ENCODE measurements around the gene ABCA1. TPM values are rescaled to one million over a fixed set of nuclear protein-coding genes. Genes with fewer than 3 reads are reported as not detected.
"Not testable (repeated sequence)": the region's sequence is repeated elsewhere in the genome, so short reads cannot be mapped to it uniquely, and the experiment has no call there.

The ABCA1 gene
- total RNA-seq, 2 experiments from 2014 or later, result 4.5 to 5.2 TPM

DNA sequence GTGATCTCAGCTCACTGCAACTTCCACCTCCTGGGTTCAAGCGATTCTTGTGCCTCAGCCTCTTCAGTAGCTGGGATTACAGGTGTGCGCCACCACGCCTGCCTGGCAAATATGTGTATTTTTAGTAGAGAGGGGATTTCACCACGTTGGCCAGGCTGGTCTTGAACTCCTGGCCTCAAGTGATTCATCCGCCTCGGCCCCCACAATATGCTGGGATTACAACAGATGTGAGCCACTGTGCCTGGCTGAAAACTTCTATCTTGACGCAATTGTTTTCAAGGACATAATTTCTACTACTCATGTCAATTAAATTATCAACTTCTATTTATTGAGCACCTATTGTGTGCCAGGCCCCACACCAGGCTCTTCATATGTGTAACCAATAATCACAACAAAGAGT, 72.7 kb downstream of the ABCA1 start:
- H3K4me3 Mint-ChIP-seq; ATAC-seq; H3K27me3 Mint-ChIP-seq; POLR2A ChIA-PET; DNase-seq; H3K36me3 Mint-ChIP-seq (ENCODE audit: low read depth); intact Hi-C loops (cut with DNase I, micrococcal nuclease); H3K27ac Mint-ChIP-seq; H3K9me3 Mint-ChIP-seq (ENCODE audit: low read depth); H3K4me1 Mint-ChIP-seq: not testable (repeated sequence)
- CTCF ChIA-PET, result interaction anchor here (0.6 to 2.6 kb wide), 3 partner anchors 8 to 172 kb away, joined by 3 to 7 read pairs (median 4); no protein-coding TSS in a partner anchor

DNA sequence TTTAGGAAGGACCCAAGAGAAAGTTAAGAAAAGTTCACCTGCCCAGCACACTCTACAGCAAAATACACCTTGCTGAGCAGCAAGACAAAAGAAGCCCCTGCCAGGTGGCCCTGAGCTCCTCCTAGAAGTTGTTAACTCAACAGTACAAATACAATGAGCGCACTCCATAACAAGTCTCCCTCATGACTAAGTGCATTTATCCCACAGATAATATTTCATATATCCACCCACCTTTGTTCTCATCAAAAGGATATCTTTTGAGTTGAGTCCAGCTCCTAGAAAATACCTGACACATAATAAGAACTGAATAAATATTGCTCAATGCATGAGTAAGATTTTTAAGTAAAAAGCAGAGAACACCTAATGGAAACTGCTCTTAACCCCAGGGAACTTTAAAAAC, 73.3 kb downstream of the ABCA1 start:
- H3K4me3 Mint-ChIP-seq, result no peak overlapping the region
- no peaks in the 10 kb centered on the region for H3K9me3 Mint-ChIP-seq (ENCODE audit: low read depth)
- intact Hi-C loops (cut with DNase I, micrococcal nuclease), result no loop called here
- peaks cover 7% of the 10 kb centered on the region for H3K4me1 Mint-ChIP-seq
- ATAC-seq, result no peak
- peaks cover 5% of the 10 kb centered on the region for H3K36me3 Mint-ChIP-seq (ENCODE audit: low read depth)
- ChIA-PET POLR2A (interaction anchor here (0.5 kb wide), 1 partner anchor 154 kb away, joined by 3 read pairs; no protein-coding TSS in a partner anchor), CTCF (interaction anchor here (0.7 to 2.6 kb wide), 2 partner anchors 9 to 89 kb away, joined by 4 to 7 read pairs; no protein-coding TSS in a partner anchor)
- H3K27ac Mint-ChIP-seq, result no peak overlapping the region
- no peaks in the 10 kb centered on the region for H3K27me3 Mint-ChIP-seq
- DNase-seq, result no peak

DNA sequence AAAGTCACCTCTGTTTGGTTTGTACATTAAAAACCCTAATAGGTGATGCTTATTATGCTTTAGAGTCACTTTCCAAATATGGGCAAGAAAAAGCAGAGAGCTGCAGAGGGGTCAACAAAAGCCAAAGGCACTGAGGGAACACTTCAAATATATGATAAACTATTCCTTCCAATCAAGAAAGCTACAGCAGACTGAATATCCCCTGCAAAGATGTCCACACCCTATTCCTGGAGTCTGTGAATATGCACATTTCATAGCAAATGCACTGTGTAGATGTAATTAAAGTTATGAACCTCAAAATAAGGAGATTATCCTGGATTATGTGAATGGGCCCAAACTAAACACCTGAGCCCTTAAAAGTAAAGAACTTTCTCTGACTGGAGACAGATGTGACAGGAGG, 74.3 kb downstream of the ABCA1 start:
- Mint-ChIP-seq H3K36me3 (ENCODE audit: low read depth) (peaks cover 5% of the 10 kb centered on the region), H3K4me3 (no peak overlapping the region), H3K9me3 (ENCODE audit: low read depth) (no peaks in the 10 kb centered on the region), H3K4me1 (peaks cover 7% of the 10 kb centered on the region), H3K27me3 (no peaks in the 10 kb centered on the region), H3K27ac (no peak overlapping the region)
- intact Hi-C loops (cut with DNase I, micrococcal nuclease), result no loop called here
- ChIA-PET POLR2A (no interaction called here), CTCF (interaction anchor here (2.6 kb wide), 1 partner anchor 10 kb away, joined by 7 read pairs; no protein-coding TSS in a partner anchor)
- DNase-seq (no peak), ATAC-seq (no peak)

DNA sequence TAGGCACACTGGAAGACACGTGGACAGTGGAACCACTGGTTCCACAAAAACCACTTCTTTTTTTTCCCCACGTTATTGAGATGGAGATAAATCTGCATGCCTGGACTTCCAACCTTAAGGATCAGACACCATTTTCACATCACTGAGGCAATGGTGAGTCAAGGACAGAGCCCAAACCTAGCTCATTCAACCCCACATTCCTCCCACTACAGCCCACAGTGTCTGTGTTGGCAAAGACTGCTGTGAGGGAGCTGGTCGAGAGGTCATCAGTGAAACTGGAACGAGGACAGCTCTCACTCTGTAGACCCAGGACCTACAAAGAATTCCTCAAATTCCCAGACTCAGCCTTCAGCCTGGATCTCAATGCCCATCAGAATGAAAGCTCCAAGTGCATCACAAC, 74.8 kb downstream of the ABCA1 start:
- no peak overlapping the region for H3K4me3 Mint-ChIP-seq
- no peaks in the 10 kb centered on the region for H3K9me3 Mint-ChIP-seq (ENCODE audit: low read depth)
- H3K4me1 Mint-ChIP-seq, result peaks cover 7% of the 10 kb centered on the region
- intact Hi-C loops (cut with DNase I, micrococcal nuclease), result no loop called here
- no peak for ATAC-seq
- no peak overlapping the region for H3K27ac Mint-ChIP-seq
- peaks cover 5% of the 10 kb centered on the region for H3K36me3 Mint-ChIP-seq (ENCODE audit: low read depth)
- CTCF ChIA-PET, result interaction anchor here (2.6 kb wide), 1 partner anchor 10 kb away, joined by 7 read pairs; no protein-coding TSS in a partner anchor
- H3K27me3 Mint-ChIP-seq, result no peaks in the 10 kb centered on the region
- POLR2A ChIA-PET, result no interaction called here
- DNase-seq, result no peak

DNA sequence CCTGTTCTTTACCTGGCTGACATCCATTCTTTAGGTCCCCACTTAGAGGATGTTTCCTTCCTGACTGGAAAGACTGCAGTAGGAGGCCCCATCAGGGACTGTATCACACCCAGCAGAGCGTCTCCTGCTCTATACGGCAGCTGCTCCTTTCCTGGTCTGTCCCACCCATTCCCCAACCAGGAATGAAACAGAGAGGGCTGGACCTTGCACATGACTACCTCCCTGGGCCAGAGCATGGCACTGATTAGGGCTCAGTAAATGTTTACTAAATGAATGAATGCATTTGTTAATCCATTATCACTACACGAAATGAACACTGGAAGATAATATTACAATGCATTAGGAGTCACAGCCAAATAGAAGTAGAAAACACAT, 76.4 kb downstream of the ABCA1 start:
- ChIA-PET CTCF (no interaction called here), POLR2A (no interaction called here)
- no peak overlapping the region for H3K27ac Mint-ChIP-seq

DNA sequence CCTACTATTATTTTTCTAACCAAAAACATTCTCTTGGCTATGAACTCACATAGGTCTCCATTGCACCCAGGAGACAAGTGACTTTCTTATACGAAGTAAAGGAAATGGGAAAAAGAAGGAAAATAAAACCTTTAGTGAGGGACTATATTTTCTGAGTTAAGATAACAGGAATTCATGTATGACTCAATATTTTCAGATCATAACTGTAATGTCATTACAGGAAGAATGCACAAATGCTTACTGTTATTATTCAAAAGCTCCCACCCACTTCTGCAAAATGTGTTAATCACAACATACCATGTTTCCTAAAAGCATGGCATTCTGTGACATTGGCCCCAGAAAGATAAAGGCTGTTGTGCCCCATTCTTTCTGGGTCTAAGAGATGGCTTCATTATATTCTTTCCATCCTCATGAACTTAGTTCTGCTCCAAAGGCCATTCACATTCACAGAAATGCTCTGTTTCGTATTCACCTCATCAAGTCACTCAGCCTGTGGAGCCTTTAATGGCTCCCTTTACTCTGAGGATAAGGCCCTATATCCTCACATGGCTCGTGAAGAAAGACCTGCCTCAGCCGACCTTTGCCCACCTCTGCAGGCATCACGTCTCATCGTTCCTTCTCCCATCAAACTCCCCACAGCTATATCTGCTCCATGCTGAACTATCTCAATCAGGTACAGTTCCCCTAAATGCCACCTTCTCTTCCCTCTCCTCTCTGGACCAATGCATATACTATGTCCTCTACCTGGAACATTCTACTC, 77.0 kb downstream of the ABCA1 start:
- Mint-ChIP-seq H3K36me3 (ENCODE audit: low read depth) (peaks cover 4% of the 10 kb centered on the region), H3K4me1 (peaks cover 7% of the 10 kb centered on the region), H3K9me3 (ENCODE audit: low read depth) (no peaks in the 10 kb centered on the region), H3K27me3 (no peaks in the 10 kb centered on the region), H3K4me3 (no peak overlapping the region), H3K27ac (no peak overlapping the region)
- ChIA-PET POLR2A (no interaction called here), CTCF (interaction anchor here (0.6 to 1.6 kb wide), 2 partner anchors 12 to 25 kb away, joined by 3 to 7 read pairs; no protein-coding TSS in a partner anchor)
- intact Hi-C loops (cut with DNase I, micrococcal nuclease), result no loop called here
- DNase-seq (no peak), ATAC-seq (no peak)

More for the DNA sequence above, 76.4 kb downstream of the ABCA1 start:
- DNase-seq, result no peak
- ATAC-seq, result no peak
- Mint-ChIP-seq H3K36me3 (ENCODE audit: low read depth) (peaks cover 5% of the 10 kb centered on the region), H3K4me1 (peaks cover 7% of the 10 kb centered on the region), H3K27me3 (no peaks in the 10 kb centered on the region), H3K9me3 (ENCODE audit: low read depth) (no peaks in the 10 kb centered on the region), H3K4me3 (no peak overlapping the region)
- intact Hi-C loops (cut with DNase I, micrococcal nuclease), result no loop called here

DNA sequence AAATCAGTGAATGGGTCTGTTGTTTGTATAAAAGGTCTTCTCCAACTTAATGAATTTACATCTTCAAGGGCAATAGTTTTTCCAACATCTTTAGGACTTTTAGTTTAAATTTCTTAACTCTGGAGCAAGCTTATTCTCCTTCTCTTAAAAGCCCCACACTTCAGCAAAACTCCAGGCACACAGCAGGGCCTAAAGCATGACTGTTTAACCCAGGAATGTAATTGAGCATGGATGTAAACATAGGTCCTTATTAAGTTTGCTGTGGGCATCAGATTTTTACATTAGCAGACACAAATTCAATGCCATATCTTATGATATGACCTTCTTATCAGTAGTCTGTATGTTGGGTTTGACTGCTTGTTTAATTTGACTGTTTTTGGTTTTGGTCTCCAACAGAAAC, 78.9 kb downstream of the ABCA1 start:
- Mint-ChIP-seq H3K36me3 (ENCODE audit: low read depth) (no peaks in the 10 kb centered on the region), H3K4me1 (peaks cover 7% of the 10 kb centered on the region), H3K9me3 (ENCODE audit: low read depth) (no peaks in the 10 kb centered on the region), H3K4me3 (no peak overlapping the region), H3K27me3 (no peaks in the 10 kb centered on the region), H3K27ac (no peak overlapping the region)
- ChIA-PET CTCF (no interaction called here), POLR2A (no interaction called here)
- intact Hi-C loops (cut with DNase I, micrococcal nuclease), result no loop called here
- no peak for DNase-seq
- ATAC-seq, result no peak

DNA sequence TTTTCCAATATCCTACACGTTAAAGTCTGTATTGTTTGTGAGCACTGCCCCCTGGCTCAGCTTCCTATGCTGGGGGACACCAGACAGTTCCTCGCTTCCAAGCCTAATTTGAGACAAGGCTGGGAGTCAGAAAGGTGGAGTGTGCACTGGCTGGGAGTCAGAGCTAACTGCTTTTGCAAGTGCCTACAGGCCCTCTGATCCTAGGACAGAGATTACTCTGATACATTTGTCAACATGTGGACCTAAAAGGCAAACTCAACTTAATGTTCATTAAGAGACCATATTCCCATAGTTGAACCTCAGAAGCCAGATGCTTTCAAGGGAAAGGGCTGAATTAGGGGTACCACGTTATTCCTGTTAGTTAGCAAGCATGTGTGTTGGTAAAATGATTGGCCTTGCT, 83.2 kb downstream of the ABCA1 start:
- intact Hi-C loops (cut with DNase I, micrococcal nuclease), result no loop called here
- no peaks in the 10 kb centered on the region for H3K9me3 Mint-ChIP-seq (ENCODE audit: low read depth)
- CTCF ChIA-PET, result no interaction called here
- no peak overlapping the region for H3K27ac Mint-ChIP-seq
- no peaks in the 10 kb centered on the region for H3K4me1 Mint-ChIP-seq
- ATAC-seq (no peak), DNase-seq (no peak)
- H3K27me3 Mint-ChIP-seq, result no peaks in the 10 kb centered on the region
- no peaks in the 10 kb centered on the region for H3K36me3 Mint-ChIP-seq (ENCODE audit: low read depth)
- no peak overlapping the region for H3K4me3 Mint-ChIP-seq
- POLR2A ChIA-PET, result no interaction called here

DNA sequence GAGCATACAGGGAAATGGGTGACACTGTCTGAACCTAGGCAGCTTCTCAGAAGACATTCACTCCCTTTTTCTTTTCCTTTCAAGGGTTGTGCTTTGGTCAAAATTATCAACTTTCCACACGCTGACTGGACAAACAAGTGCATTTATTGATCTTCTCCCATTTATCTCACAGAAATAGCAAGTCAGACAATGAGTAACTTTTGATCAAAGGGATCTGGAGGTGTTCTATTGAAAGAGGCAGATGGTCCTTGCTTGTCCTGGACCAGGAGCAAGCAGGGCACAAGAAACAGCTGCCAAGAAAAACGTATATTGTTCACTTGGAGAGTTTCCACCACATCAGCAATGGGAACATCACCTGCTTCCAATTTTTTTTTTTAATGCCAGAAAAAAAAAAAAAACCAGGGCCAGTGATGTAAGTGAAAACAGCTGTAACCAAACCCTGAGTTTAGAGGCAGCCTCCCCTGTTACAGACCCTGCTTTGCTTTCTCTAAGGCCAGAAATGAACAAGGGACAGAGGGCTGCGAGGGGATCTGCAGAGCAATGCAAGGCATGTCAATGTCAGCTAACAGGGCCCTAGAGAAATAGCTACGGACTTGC, 84.2 kb downstream of the ABCA1 start:
- no peak for ATAC-seq
- Mint-ChIP-seq H3K9me3 (ENCODE audit: low read depth) (no peaks in the 10 kb centered on the region), H3K36me3 (ENCODE audit: low read depth) (no peaks in the 10 kb centered on the region), H3K27me3 (no peaks in the 10 kb centered on the region), H3K27ac (no peak overlapping the region), H3K4me1 (no peaks in the 10 kb centered on the region), H3K4me3 (no peak overlapping the region)
- intact Hi-C loops (cut with DNase I, micrococcal nuclease), result no loop called here
- CTCF ChIA-PET, result no interaction called here
- POLR2A ChIA-PET, result no interaction called here
- DNase-seq, result no peak

DNA sequence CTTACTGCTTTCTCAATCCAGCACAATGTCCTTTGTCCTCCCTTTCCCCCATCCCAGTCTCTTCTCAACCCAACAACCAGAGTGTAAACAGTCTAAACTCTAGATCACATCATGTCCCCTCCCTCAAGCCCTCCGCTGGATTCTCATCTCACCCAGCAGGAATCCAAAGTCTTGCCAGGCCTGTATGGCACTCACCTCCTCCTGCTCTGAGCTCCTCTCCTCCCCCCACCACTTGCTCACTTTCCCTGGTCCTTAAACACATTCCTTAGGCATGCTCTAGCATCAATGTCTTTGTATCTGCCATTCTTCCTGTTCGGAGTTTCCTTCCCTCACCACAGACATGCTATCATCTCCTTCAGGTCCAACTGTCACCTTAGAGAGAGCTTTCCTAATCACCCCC, 85.3 kb downstream of the ABCA1 start:
- POLR2A ChIA-PET, result no interaction called here
- H3K27ac Mint-ChIP-seq, result no peak overlapping the region
- ATAC-seq, result no peak
- intact Hi-C loops (cut with DNase I, micrococcal nuclease), result no loop called here
- CTCF ChIA-PET, result interaction anchor here (0.7 kb wide), 1 partner anchor 1204 kb away, joined by 4 read pairs; no protein-coding TSS in a partner anchor
- H3K4me3 Mint-ChIP-seq, result no peak overlapping the region
- no peaks in the 10 kb centered on the region for H3K36me3 Mint-ChIP-seq (ENCODE audit: low read depth)
- H3K27me3 Mint-ChIP-seq, result no peaks in the 10 kb centered on the region
- DNase-seq, result no peak
- no peaks in the 10 kb centered on the region for H3K9me3 Mint-ChIP-seq (ENCODE audit: low read depth)
- no peaks in the 10 kb centered on the region for H3K4me1 Mint-ChIP-seq

DNA sequence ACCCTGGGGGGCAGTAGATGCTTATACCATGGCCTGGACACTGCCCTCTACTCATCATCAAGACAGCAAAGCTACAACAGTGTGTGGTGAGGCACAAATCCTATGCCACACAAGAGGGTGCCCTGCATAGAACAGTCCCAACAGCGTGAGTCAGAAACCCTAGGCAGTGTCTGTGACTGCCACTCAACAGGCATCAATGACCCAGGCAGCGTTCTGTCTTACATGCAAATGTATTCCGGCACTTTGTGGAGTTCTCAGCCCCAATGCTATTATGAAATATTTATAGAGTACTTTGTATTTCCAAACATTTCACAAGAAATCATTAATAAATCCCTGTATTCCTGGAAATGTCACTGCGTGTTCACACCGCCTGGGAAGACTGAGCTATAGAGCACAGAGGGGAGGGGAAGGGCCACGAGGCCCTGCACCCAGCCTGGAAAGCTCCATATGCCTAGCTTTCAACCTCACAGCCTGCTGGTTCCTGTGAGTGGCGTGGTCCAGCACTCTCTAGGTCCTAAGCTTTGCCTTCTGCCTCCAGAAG, 86.3 kb downstream of the ABCA1 start:
- no peaks in the 10 kb centered on the region for H3K27me3 Mint-ChIP-seq
- POLR2A ChIA-PET, result no interaction called here
- ATAC-seq, result no peak
- no peak overlapping the region for H3K4me3 Mint-ChIP-seq
- peaks cover 5% of the 10 kb centered on the region for H3K4me1 Mint-ChIP-seq
- no peak for DNase-seq
- H3K27ac Mint-ChIP-seq, result no peak overlapping the region
- CTCF ChIA-PET, result no interaction called here
- intact Hi-C loops (cut with DNase I, micrococcal nuclease), result no loop called here
- no peaks in the 10 kb centered on the region for H3K9me3 Mint-ChIP-seq (ENCODE audit: low read depth)
- H3K36me3 Mint-ChIP-seq (ENCODE audit: low read depth), result no peaks in the 10 kb centered on the region

DNA sequence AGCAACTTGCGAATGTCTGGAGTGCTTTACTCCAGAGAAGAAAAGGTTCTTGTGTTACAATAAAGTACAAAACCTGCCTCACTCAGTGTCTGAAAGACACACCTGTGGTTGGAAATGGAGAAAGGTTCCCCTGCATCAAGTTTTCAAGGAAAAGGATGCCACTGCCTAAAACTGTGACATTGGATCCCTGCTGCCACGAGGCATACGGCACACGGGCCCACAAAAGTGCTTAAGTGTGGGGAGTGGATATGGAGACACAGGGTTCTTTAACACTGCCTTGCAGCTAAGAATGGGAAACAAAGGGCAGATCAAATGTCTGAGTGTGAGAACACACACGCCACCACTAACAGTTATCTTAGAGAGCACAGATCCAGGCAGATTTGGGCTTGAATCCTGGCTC, 89.0 kb downstream of the ABCA1 start:
- no peak for ATAC-seq
- intact Hi-C loops (cut with DNase I, micrococcal nuclease), result no loop called here
- H3K27me3 Mint-ChIP-seq, result no peaks in the 10 kb centered on the region
- peaks cover 12% of the 10 kb centered on the region for H3K4me1 Mint-ChIP-seq
- no peaks in the 10 kb centered on the region for H3K9me3 Mint-ChIP-seq (ENCODE audit: low read depth)
- H3K4me3 Mint-ChIP-seq, result no peak overlapping the region
- POLR2A ChIA-PET, result no interaction called here
- CTCF ChIA-PET, result interaction anchor here (0.6 kb wide), 2 partner anchors 284 to 470 kb away, joined by 3 read pairs; no protein-coding TSS in a partner anchor
- H3K27ac Mint-ChIP-seq, result no peak overlapping the region
- H3K36me3 Mint-ChIP-seq (ENCODE audit: low read depth), result no peaks in the 10 kb centered on the region
- no peak for DNase-seq
